ENCODE measurements around the gene SHQ1.

The SHQ1 gene

DNA sequence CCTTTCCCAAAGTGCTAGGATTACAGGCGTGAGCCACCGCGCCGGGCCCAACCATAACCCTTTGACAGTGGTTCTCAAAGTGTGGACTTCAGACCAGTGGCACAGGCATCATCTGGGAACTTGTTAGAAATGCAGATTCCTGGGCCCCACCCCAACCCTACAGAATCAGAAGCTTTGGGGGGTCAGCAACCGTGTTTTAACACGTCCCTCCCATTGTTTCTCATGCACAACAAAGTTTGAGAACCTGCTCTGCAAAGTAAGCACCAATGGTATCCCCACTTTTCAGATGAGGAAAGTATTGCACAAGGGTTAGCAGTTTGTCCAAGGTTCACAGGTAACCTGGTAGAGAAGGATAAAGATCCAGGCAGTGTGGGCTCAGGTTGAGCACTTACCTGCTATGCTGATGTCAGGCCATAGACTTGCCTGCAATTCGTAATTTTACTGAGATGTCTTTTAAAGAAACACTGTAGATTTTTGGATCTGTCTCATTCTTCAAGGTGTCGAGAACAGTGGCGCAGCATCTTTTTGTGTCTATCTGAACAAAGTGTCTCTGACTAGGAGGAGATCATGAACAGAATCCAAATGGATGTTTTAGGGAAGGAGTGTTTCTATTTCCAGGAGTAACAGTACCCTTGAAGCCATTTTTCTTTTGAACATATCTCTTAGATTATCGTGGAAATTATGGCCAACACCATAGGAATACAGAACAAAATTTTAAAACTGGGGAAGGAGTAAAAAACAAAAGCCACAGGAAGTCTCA lies 42.1 kb upstream of the SHQ1 start:
- TF ChIP-seq Cebpa-rat (IDR thresholded peaks at IDR 0.05): no peak
- Histone ChIP-seq H3K4me1 (peaks cover 0 to 25% (median 10%) of the 10 kb centered on the region in 10 experiments; a peak in 16 of 20 replicates), H3K4me3 (no peak overlapping the region), H3K27ac (no peak overlapping the region), H3K9me3 (replicated peaks in 1 of 11) (no peaks in the 10 kb centered on the region), H3K36me3 (no peaks in the 10 kb centered on the region), H3K4me2 (no peak overlapping the region), H3K27me3 (peaks cover 43 to 55% (median 51%) of the 10 kb centered on the region in 11 experiments), H4K20me1 (peaks cover 0 to 10% (median 0%) of the 10 kb centered on the region in 11 experiments; a peak in 5 of 22 replicates), H3K9ac (no peak overlapping the region)

DNA sequence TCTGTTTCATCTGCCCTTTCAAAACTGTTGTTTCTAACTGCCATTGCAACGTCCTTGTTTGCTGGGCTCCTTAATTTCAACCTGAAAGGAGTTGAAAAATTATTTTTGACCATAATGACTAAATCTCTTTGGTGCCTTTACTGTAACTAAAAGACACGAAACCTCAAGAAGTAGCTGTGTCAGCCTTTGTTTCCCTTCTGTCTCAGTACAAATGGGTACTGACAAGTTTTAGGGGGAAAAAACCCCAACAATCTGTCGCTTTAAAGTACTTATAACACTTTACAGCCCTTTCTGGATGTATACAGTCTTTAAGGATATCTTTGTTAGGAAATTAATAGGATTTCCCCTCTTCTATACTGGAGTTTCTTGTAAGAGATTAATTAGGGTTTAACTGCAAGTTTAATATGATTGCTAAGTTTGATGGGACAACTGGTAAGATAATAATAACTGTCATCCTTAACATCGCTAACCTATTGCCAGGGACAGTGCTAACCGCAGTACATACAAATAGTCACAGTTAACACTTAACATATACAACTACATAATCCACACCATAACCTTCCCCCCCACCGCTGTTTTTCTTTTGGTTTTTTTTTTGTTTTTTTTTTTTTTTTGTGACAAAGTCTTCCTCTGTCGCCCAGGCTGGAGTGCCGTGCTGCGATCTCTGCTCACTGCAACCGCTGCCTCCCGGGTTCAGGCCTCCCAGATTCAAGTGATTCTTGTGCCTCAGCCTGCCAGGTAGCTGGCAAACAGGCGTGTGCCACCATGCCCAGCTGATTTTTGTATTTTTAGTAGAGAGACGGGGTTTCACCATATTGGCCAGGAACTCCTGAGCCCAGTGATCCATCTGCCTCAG lies 41.3 kb upstream of the SHQ1 start:
- Histone ChIP-seq H4K20me1 (peaks cover 0 to 10% (median 0%) of the 10 kb centered on the region in 11 experiments; a peak in 5 of 22 replicates), H3K4me2 (peak overlapping the region in 2 of 11 experiments; percentile 93 to 96; a peak in 2 of 22 replicates), H3K4me1 (peaks cover 0 to 25% (median 10%) of the 10 kb centered on the region in 10 experiments; a peak in 16 of 20 replicates), H3K4me3 (no peak overlapping the region), H3K36me3 (no peaks in the 10 kb centered on the region), H3K9ac (no peak overlapping the region), H3K27me3 (peaks cover 43 to 55% (median 51%) of the 10 kb centered on the region in 11 experiments), H3K9me3 (replicated peaks in 1 of 11) (no peaks in the 10 kb centered on the region), H3K27ac (no peak overlapping the region)
- TF ChIP-seq Cebpa-rat (IDR thresholded peaks at IDR 0.05): no peak

DNA sequence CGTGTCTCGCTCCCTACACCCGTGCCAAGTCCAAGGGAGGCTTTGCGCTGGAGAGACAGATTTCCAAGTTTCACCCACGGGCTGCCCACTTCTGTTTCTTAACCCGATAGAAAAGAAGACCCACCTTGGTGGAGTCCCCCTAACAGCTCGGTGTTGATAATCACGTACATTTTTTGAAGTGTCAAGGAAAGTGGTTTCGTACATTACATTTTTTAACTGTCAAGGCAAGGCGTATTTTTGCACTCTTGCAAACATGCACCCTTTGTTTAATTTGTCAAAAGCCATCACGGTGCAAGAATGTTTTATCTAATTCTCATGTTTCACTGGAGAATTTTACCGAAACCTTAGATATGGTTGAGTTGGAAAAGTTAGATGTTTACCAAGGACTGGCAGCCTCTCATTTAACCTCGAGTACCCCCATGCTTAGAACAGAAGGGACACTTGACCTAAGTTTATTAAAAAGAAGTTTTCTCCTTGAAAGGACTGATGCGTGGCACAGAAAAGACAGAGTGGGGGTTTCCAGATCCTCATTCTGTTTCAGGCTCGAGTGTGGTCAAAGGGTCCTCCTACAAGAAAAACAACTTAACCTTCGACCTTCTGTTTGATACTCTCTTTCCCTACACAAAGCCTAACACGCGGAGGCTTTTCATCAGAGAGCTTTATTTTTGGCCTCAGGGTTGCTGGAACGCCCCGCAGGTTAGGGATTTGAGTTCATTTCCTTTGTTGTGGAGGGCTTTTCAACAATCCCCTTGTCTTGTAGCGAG lies 40.5 kb upstream of the SHQ1 start:
- H3K27me3 ChIP-seq: peaks cover 43 to 55% (median 51%) of the 10 kb centered on the region in 11 experiments
- H3K9ac ChIP-seq: peak overlapping the region; percentile 36 to 73 (median 65); a peak in 18 of 22 replicates
- H3K27ac ChIP-seq: no peak overlapping the region
- H3K36me3 ChIP-seq: no peaks in the 10 kb centered on the region
- peaks cover 0 to 3% (median under 1%) of the 10 kb centered on the region in 11 experiments; a peak in 8 of 22 replicates for H3K9me3 ChIP-seq (replicated peaks in 1 of 11)
- H4K20me1 ChIP-seq: peaks cover 0 to 10% (median 0%) of the 10 kb centered on the region in 11 experiments; a peak in 5 of 22 replicates
- H3K4me1 ChIP-seq: peaks cover 0 to 25% (median 10%) of the 10 kb centered on the region in 10 experiments; a peak in 16 of 20 replicates
- peak overlapping the region; percentile 60 to 78 (median 66) for H3K4me3 ChIP-seq
- no peak for TF ChIP-seq Cebpa-rat (IDR thresholded peaks at IDR 0.05)
- H3K4me2 ChIP-seq: peak overlapping the region; percentile 85 to 96 (median 91)

DNA sequence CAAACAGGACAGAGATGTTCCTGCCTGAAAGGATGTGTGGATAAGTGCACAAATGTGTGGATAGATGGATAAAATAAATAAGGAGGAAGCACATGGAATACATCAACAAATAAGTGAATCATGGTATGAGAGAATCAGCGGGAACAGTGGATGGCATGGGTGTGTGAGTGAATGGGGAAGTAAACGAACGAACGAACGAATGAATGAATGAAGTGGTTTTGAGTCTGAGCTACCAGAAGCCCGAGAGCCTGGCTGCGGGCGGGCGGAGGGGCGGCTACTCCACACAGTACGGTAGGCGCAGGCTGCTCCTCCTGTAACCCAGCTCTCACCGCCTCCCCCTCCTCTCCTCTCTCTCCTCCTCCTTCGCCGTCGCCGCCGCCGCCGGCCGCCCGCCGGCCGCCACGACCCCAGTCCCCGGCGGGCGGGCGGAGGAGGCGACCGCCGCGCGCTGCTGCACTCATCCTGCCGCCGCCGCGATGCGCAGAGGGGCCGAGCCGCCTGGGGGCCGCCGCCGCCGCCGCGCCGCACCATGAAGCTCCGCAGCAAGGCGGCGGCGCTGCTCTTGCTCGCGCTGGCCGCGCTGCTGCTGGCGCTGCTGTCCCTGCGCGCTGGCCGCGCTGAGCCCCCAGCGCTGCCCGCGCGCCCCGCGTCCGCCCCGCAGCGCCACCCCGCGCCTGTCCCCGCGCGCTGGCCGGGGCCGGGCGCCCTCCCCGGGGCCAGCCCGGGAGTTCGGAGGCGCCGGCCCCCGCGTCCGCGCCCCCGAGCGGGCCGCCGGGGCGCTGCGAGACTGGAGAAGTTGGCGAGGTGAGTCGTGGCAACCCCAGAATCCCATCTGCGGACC lies 39.7 kb upstream of the SHQ1 start, which contains the start of gene GXYLT2:
Gene GXYLT2 (plus strand): TSS at position 342 of the 841 bp plus-strand sequence. CDS start 188 bp downstream, at position 530.
- Histone ChIP-seq H3K4me3 (peak within 1 kb of the TSS; percentile 60 to 78 (median 66)), H3K9me3 (replicated peaks in 1 of 11) (peaks cover 7 to 11% (median 9%) of the 10 kb centered on the region in 11 experiments; a peak in 21 of 22 replicates), H3K27me3 (peaks cover 43 to 55% (median 51%) of the 10 kb centered on the region in 11 experiments), H3K4me1 (peaks cover 0 to 22% (median 10%) of the 10 kb centered on the region in 10 experiments; a peak in 16 of 20 replicates), H4K20me1 (peaks cover 0 to 10% (median 0%) of the 10 kb centered on the region in 11 experiments; a peak in 5 of 22 replicates), H3K27ac (no peak within 1 kb of the TSS; a peak in 1 of 22 replicates), H3K4me2 (peak within 1 kb of the TSS; percentile 85 to 96 (median 91)), H3K9ac (peak within 1 kb of the TSS; percentile 36 to 73 (median 65); a peak in 21 of 22 replicates), H3K36me3 (no peaks in the 10 kb centered on the region)
- TF ChIP-seq Cebpa-rat (IDR thresholded peaks at IDR 0.05): no peak

DNA sequence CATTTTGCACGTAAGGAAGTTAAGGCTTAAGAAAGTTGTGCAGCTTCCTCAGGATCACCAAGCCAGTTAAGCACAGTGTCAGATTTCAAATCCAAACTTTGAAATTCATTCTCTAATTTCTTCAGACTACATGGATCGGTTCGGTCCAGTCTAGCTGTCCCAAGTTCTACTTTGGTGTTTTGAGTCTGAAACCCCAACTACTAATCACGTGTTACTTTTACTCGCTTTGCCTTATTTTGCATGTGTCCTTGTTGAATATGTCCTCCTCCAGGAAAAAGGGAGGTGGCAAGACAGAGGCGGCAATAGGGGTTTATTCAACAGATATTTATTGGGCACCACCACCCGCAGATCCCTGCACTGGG lies 39.1 kb upstream of the SHQ1 start:
- H3K4me3 ChIP-seq: peak overlapping the region; percentile 60 to 78 (median 66)
- peak overlapping the region in 4 of 11 experiments; percentile 65 to 73 (median 66); a peak in 2 of 22 replicates for H3K9ac ChIP-seq
- H3K27me3 ChIP-seq: peaks cover 43 to 55% (median 51%) of the 10 kb centered on the region in 11 experiments
- peaks cover 0 to 10% (median 0%) of the 10 kb centered on the region in 11 experiments; a peak in 5 of 22 replicates for H4K20me1 ChIP-seq
- no peak for TF ChIP-seq Cebpa-rat (IDR thresholded peaks at IDR 0.05)
- H3K9me3 ChIP-seq (replicated peaks in 1 of 11): peaks cover 7 to 12% (median 10%) of the 10 kb centered on the region in 11 experiments; a peak in 21 of 22 replicates
- no peaks in the 10 kb centered on the region for H3K36me3 ChIP-seq
- H3K4me2 ChIP-seq: peak overlapping the region; percentile 85 to 96 (median 91)
- H3K4me1 ChIP-seq: peaks cover 0 to 18% (median 10%) of the 10 kb centered on the region in 10 experiments; a peak in 16 of 20 replicates
- no peak overlapping the region for H3K27ac ChIP-seq

DNA sequence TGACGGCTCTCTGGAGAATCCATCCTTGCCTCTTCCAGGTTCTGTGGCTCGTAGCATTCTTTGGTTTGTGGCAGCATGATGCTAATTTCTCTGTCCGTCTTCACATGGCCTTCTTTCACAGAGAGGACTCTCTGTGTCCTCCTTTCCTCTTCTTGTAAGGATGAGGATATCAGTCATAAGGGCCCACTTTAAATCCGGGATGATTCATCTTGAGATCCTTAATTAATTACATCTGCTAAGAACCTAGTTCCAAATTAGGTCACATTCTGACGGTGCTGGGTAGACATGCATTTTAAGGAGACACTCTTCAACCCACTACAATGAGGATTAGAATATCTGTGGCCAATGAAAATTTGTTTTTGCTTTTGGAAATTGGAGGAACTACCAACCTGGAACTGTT lies 23.9 kb upstream of the SHQ1 start:
- peaks cover 0 to 9% (median 0%) of the 10 kb centered on the region in 11 experiments; a peak in 3 of 22 replicates for H3K9me3 ChIP-seq (replicated peaks in 1 of 11)
- H3K36me3 ChIP-seq: no peaks in the 10 kb centered on the region
- no peak overlapping the region for H3K27ac ChIP-seq
- no peak overlapping the region for H3K4me3 ChIP-seq
- H3K27me3 ChIP-seq: no peaks in the 10 kb centered on the region; a peak in 1 of 22 replicates
- H3K9ac ChIP-seq: no peak overlapping the region
- TF ChIP-seq Cebpa-rat (IDR thresholded peaks at IDR 0.05): no peak
- no peaks in the 10 kb centered on the region for H3K4me1 ChIP-seq
- H3K4me2 ChIP-seq: no peak overlapping the region
- H4K20me1 ChIP-seq: no peaks in the 10 kb centered on the region

DNA sequence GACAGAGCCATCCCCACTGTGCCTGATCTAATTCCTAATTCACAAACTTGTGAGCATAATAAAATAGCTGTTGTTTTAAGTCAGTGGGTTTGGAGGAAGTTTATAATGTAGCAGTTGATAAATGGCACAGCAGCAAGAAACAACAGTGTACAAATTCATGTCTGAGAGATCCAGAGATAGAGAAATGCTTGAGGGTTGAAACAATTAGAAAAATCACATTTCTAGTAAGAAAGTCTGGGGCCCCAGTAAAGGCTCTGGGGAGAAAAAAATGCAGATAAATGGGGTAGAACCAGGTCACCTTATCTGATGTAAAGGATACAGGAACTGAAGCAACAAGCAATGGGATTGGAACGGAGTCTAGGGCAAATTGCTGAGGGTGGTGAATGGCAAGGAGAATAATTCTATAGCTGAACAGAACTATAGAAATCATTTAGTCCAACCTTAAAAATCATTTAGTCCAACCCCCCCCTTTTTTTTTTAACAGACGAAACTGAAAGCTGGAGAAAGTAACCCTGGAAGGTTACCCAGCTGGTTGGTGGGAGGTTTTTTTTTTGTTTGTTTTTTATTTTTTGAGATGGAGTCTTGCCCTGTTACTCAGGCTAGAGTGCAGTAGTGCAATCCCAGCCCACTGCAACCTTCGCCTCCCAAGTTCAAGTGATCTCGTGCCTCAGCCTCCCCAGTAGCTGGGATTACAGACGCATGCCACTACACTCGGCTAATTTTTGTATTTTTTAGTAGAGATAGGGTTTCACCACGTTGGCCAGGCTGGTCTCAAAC lies 14.3 kb upstream of the SHQ1 start:
- TF ChIP-seq Cebpa-rat (IDR thresholded peaks at IDR 0.05): no peak
- Histone ChIP-seq H3K27me3 (no peaks in the 10 kb centered on the region), H4K20me1 (no peaks in the 10 kb centered on the region), H3K9ac (no peak overlapping the region), H3K4me2 (no peak overlapping the region), H3K4me1 (no peaks in the 10 kb centered on the region), H3K36me3 (no peaks in the 10 kb centered on the region), H3K4me3 (no peak overlapping the region), H3K27ac (no peak overlapping the region), H3K9me3 (replicated peaks in 1 of 11) (peaks cover 0 to 8% (median 0%) of the 10 kb centered on the region in 11 experiments; a peak in 3 of 22 replicates)
